ENCODE results near the gene RSPO4.

Gene RSPO4

GRCh38 chr20:1013566-1014340 lies 11.6 kb upstream of the RSPO4 start:
- H3K9me3 Mint-ChIP-seq = no peaks in the 10 kb centered on the region
- H3K27ac Mint-ChIP-seq = no peak overlapping the region
- H3K27me3 Mint-ChIP-seq (ENCODE audit: low read depth, poor library complexity) = peaks cover 18% of the 10 kb centered on the region
- peaks cover 14% of the 10 kb centered on the region for H3K4me1 Mint-ChIP-seq
- no peak for DNase-seq
- no peak overlapping the region for H3K4me3 Mint-ChIP-seq
- TF ChIP-seq CTCF (IDR thresholded peaks at IDR 0.05) = no peak
- no peaks in the 10 kb centered on the region for H3K36me3 Mint-ChIP-seq (ENCODE audit: low read depth)

- no peak for DNase-seq
- Mint-ChIP-seq H3K4me3 (no peak overlapping the region), H3K27ac (peak overlapping the region; percentile 81), H3K9me3 (no peaks in the 10 kb centered on the region), H3K4me1 (peaks cover 14% of the 10 kb centered on the region), H3K27me3 (ENCODE audit: low read depth, poor library complexity) (peaks cover 18% of the 10 kb centered on the region), H3K36me3 (ENCODE audit: low read depth) (no peaks in the 10 kb centered on the region)
- TF ChIP-seq CTCF (IDR thresholded peaks at IDR 0.05) = no peak
These were observed 10.5 kb upstream of the RSPO4 start for GRCh38 chr20:1012359-1013168.

- Mint-ChIP-seq H3K4me3 (no peak overlapping the region), H3K27me3 (ENCODE audit: low read depth, poor library complexity) (peaks cover 13% of the 10 kb centered on the region), H3K4me1 (peaks cover 14% of the 10 kb centered on the region), H3K9me3 (no peaks in the 10 kb centered on the region), H3K36me3 (ENCODE audit: low read depth) (no peaks in the 10 kb centered on the region), H3K27ac (no peak overlapping the region)
- TF ChIP-seq CTCF (IDR thresholded peaks at IDR 0.05) = no peak
- no peak for DNase-seq
These were observed 8.5 kb upstream of the RSPO4 start for GRCh38 chr20:1010659-1011058.

- Mint-ChIP-seq H3K27ac (no peak overlapping the region), H3K9me3 (no peaks in the 10 kb centered on the region)
- no peak for TF ChIP-seq CTCF (IDR thresholded peaks at IDR 0.05)
These were observed 3.4 kb upstream of the RSPO4 start for GRCh38 chr20:1005452-1006027.

GRCh38 chr20:1003920-1004697 lies 2.0 kb upstream of the RSPO4 start:
- no peaks in the 10 kb centered on the region for H3K9me3 Mint-ChIP-seq
- TF ChIP-seq CTCF (IDR thresholded peaks at IDR 0.05) = no peak
- peaks cover 9% of the 10 kb centered on the region for H3K27me3 Mint-ChIP-seq (ENCODE audit: low read depth, poor library complexity)
- H3K27ac Mint-ChIP-seq = no peak overlapping the region
- peaks cover 17% of the 10 kb centered on the region for H3K4me1 Mint-ChIP-seq
- H3K4me3 Mint-ChIP-seq = no peak overlapping the region
- peaks cover 3% of the 10 kb centered on the region for H3K36me3 Mint-ChIP-seq (ENCODE audit: low read depth)
- no peak for DNase-seq

More at GRCh38 chr20:1005452-1006027, 3.4 kb upstream of the RSPO4 start:
- DNase-seq = peak; percentile 52
- peaks cover 14% of the 10 kb centered on the region for H3K27me3 Mint-ChIP-seq (ENCODE audit: low read depth, poor library complexity)
- H3K36me3 Mint-ChIP-seq (ENCODE audit: low read depth) = no peaks in the 10 kb centered on the region
- peaks cover 17% of the 10 kb centered on the region for H3K4me1 Mint-ChIP-seq
- H3K4me3 Mint-ChIP-seq = no peak overlapping the region

All from nephron progenitor cell (in vitro differentiated cells).